Endodermal cell (in vitro differentiated cells): ENCODE data around the gene GPR61. TPM values are rescaled to one million over a fixed set of nuclear protein-coding genes. Genes with fewer than 3 reads are reported as not detected.

Source experiments
- DNase-seq: peaks from one replicate; pipeline ENCODE4 v3.0.0-alpha.2; 2017
- H3K27ac ChIP-seq: 2 replicates; pipeline ENCODE4 v1.5.1; 2013; ENCODE audit warnings: mild to moderate bottlenecking, low read depth, low read length, moderate library complexity
- H3K27me3 ChIP-seq: 2 replicates; pipeline ENCODE4 v1.6.1; 2013; ENCODE audit warnings: mild to moderate bottlenecking, low read length, moderate library complexity; ENCODE audit not compliant: insufficient read depth, control insufficient read depth, poor library complexity, severe bottlenecking
- H3K36me3 ChIP-seq: 2 replicates; pipeline ENCODE4 v1.7.0; 2013; ENCODE audit warnings: mild to moderate bottlenecking, low read length, moderate library complexity; ENCODE audit not compliant: control insufficient read depth, insufficient read depth
- H3K4me1 ChIP-seq: one replicate; pipeline ENCODE4 v1.7.0; 2013; ENCODE audit warnings: low read length; ENCODE audit not compliant: control insufficient read depth, insufficient read depth
- H3K4me3 ChIP-seq: 2 replicates; pipeline ENCODE4 v1.5.1; 2013; ENCODE audit warnings: mild to moderate bottlenecking, low read length, moderate library complexity
- H3K9ac ChIP-seq: 2 replicates; pipeline ENCODE4 v1.6.1; 2013; ENCODE audit warnings: mild to moderate bottlenecking, low read length, moderate library complexity; ENCODE audit not compliant: poor library complexity, severe bottlenecking; ENCODE audit errors: extremely low read depth
- H3K9me3 ChIP-seq: 2 replicates; pipeline ENCODE4 v1.6.1; 2013; ENCODE audit warnings: mild to moderate bottlenecking, low read length, moderate library complexity; ENCODE audit not compliant: control insufficient read depth
- H3K27ac Mint-ChIP-seq: 2 replicates; pipeline ENCODE4 v1.8.0; 2020; ENCODE audit warnings: mixed read lengths
- H3K27me3 Mint-ChIP-seq: 2 replicates; pipeline ENCODE4 v1.8.0; 2021; ENCODE audit warnings: mild to moderate bottlenecking, mixed read lengths; ENCODE audit not compliant: insufficient read depth
- H3K36me3 Mint-ChIP-seq: 2 replicates; pipeline ENCODE4 v1.8.0; 2020; ENCODE audit warnings: low read depth, mixed read lengths
- H3K4me1 Mint-ChIP-seq: 2 replicates; pipeline ENCODE4 v1.8.0; 2020; ENCODE audit warnings: mixed read lengths
- H3K4me3 Mint-ChIP-seq: 2 replicates; pipeline ENCODE4 v1.8.0; 2020; ENCODE audit warnings: mild to moderate bottlenecking, moderate library complexity, mixed read lengths
- H3K9me3 Mint-ChIP-seq: 2 replicates; pipeline ENCODE4 v1.8.0; 2020; ENCODE audit warnings: mild to moderate bottlenecking, mixed read lengths
- WGBS, 2 experiments: methylation state at CpG; one replicate each; pipeline versions ENCODE4 v1.1.5 to v1.1.7; 2013; ENCODE audit warnings: missing lambda C conversion rate in 2 of 2, mixed read lengths in 1 of 2; ENCODE audit not compliant: insufficient coverage in 1 of 2, insufficient read length in 1 of 2; 5-methylcytosine and 5-hydroxymethylcytosine counted together
- total RNA-seq, 2 donors: library from RNA; stranded (reverse); fragmentation: NEBNext Ultra II Directional in 1 of 2; extraction: Animal tissue kit (Norgen Biotek cat#: 25700) in 1 of 2; gene quantifications; 2 replicates in 1 of 2; 3 replicates in 1 of 2; pipeline ENCODE4 v1.2.1, GENCODE V29; 2021
- TF ChIP-seq, protein P1 (sequence below): fragments of 200-600 bp; sonication (generic); conservative IDR thresholded peaks from 2 replicates; pipeline ENCODE4 v1.5.0; 2021; ENCODE audit warnings: antibody characterized with exemption, mild to moderate bottlenecking

Gene GPR61
- total RNA-seq, 2 donors from 2014 or later = 0.93 TPM; not detected in 1

DNA sequence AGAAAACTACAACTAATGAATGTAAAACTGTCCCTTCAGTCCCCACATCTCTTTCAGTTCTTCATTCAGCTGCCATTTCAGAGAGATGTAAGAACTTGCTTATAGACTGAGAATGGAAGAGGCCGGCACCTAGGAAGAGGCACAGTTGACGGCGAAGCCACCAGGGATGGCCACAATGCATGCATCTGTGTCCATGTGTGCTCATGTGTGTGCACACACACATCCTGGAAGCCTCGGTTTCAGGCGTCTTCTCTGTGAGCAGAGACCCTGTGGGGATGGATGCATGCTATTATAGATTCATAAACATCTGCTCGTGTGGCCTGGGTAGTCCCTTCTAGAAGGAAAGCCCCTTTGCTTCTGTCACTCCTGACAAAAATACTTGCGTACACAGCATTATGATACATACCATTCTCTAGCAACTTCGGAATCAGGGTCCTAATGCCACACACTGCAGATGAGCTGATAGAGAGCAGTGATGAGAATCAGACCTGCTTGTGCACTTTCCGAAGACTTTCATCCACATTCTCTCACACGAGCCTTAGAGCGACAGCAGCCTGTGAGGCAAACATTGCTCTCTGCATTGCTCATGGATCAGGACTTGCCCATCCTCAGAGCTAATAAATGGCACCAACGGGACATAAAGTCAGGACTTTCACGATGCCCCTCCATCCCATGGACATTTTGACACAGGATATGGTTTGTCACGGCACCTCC, 12.4 kb upstream of the GPR61 start:
- no peaks in the 10 kb centered on the region for H3K36me3 Mint-ChIP-seq
- H3K9me3 Mint-ChIP-seq = peaks cover 5% of the 10 kb centered on the region
- TF ChIP-seq, protein P1, sequence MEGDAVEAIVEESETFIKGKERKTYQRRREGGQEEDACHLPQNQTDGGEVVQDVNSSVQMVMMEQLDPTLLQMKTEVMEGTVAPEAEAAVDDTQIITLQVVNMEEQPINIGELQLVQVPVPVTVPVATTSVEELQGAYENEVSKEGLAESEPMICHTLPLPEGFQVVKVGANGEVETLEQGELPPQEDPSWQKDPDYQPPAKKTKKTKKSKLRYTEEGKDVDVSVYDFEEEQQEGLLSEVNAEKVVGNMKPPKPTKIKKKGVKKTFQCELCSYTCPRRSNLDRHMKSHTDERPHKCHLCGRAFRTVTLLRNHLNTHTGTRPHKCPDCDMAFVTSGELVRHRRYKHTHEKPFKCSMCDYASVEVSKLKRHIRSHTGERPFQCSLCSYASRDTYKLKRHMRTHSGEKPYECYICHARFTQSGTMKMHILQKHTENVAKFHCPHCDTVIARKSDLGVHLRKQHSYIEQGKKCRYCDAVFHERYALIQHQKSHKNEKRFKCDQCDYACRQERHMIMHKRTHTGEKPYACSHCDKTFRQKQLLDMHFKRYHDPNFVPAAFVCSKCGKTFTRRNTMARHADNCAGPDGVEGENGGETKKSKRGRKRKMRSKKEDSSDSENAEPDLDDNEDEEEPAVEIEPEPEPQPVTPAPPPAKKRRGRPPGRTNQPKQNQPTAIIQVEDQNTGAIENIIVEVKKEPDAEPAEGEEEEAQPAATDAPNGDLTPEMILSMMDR = no peak
- Histone ChIP-seq H3K4me1 (no peaks in the 10 kb centered on the region), H3K27ac (no peak overlapping the region), H3K4me3 (no peak overlapping the region), H3K36me3 (no peaks in the 10 kb centered on the region), H3K27me3 (peaks cover 4% of the 10 kb centered on the region), H3K9ac (no peak overlapping the region), H3K9me3 (no peaks in the 10 kb centered on the region)
- 87 to 92% methylated on average over 14 of the region's 14 CpGs for WGBS, 2 experiments
- H3K4me3 Mint-ChIP-seq = no peak overlapping the region
- peaks cover 3% of the 10 kb centered on the region for H3K27me3 Mint-ChIP-seq
- H3K27ac Mint-ChIP-seq = no peak overlapping the region
- DNase-seq = no peak
- no peaks in the 10 kb centered on the region for H3K4me1 Mint-ChIP-seq

DNA sequence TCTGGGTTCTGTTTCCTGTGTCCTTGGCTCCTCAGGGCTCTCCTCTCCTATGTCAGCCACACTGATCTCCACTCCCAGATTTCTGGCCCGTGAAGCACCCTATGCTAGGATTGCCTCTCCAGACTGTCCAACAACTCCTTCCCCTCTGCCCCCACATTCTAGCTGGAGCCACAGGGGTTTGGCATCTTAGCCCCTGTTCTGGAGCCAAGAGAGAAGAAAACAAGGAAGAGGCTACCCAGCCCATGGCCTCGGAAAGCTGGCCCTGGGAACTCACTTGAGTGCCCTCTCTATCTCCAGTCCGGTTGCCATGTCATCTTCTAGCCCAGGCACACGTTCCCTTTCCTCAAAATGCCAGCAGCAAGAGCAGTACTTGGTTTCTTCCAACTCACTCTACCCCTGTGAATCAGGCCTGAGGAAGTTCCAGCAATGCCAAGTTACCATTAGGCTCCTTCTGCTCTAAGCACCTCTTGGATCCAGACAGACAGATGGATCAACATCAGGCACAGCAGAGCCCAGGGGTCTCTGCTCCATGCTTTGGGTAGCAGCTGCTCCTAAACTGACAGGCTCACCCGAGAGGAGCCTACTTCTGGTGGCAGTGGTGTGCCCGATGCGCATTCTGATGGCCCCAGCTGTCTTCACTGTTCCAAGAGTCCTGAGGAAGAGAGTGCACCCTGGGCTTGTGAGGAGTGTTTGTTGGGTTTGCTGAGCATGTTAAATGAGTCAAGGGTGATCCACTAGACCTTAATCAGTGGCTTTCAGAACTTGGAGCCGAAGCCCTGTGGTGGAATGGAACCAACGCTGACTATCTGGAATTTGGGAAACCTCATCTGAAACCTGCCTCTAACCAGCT, 11.6 kb upstream of the GPR61 start:
- Mint-ChIP-seq H3K4me3 (no peak overlapping the region), H3K4me1 (peaks cover 2% of the 10 kb centered on the region), H3K27me3 (peaks cover 3% of the 10 kb centered on the region), H3K36me3 (no peaks in the 10 kb centered on the region), H3K9me3 (peaks cover 5% of the 10 kb centered on the region), H3K27ac (no peak overlapping the region)
- Histone ChIP-seq H3K4me1 (peaks cover 3% of the 10 kb centered on the region), H3K9ac (no peak overlapping the region), H3K27me3 (peaks cover 4% of the 10 kb centered on the region), H3K9me3 (no peaks in the 10 kb centered on the region), H3K27ac (no peak overlapping the region), H3K4me3 (no peak overlapping the region), H3K36me3 (no peaks in the 10 kb centered on the region)
- DNase-seq = no peak
- 87 to 88% methylated on average over 5 to 9 of the region's 9 CpGs for WGBS, 2 experiments
- TF ChIP-seq, protein P1 = no peak

DNA sequence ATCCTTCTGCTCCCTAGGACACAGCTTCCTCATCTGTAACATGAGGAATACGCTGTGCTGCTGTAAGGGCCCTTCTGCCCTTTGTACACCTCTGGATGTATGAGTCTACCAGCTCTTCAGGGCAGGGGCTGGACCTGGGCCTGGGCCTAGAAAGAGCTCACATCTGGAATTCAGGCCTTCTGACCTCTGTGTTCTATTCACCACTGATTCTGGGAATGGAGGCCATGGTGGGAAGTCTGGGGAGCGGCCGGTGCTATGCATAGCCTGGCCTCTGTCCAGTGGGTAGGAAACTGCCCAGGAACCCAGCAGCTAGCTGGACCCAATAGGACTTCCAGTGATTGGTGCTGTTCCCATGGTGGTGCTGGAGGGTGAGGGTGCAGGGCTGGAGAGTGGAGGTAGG, 11.0 kb upstream of the GPR61 start:
- Histone ChIP-seq H3K27ac (no peak overlapping the region), H3K9ac (no peak overlapping the region), H3K4me1 (peaks cover 3% of the 10 kb centered on the region), H3K27me3 (peaks cover 4% of the 10 kb centered on the region), H3K4me3 (no peak overlapping the region), H3K9me3 (no peaks in the 10 kb centered on the region), H3K36me3 (no peaks in the 10 kb centered on the region)
- Mint-ChIP-seq H3K9me3 (peaks cover 4% of the 10 kb centered on the region), H3K4me1 (peaks cover 2% of the 10 kb centered on the region), H3K27ac (no peak overlapping the region), H3K27me3 (peaks cover 3% of the 10 kb centered on the region), H3K36me3 (no peaks in the 10 kb centered on the region), H3K4me3 (no peak overlapping the region)
- TF ChIP-seq, protein P1 = no peak
- no peak for DNase-seq
- 83 to 92% methylated on average over 1 to 3 of the region's 3 CpGs for WGBS, 2 experiments
